ENCODE data around the gene MAOB.

DNA sequence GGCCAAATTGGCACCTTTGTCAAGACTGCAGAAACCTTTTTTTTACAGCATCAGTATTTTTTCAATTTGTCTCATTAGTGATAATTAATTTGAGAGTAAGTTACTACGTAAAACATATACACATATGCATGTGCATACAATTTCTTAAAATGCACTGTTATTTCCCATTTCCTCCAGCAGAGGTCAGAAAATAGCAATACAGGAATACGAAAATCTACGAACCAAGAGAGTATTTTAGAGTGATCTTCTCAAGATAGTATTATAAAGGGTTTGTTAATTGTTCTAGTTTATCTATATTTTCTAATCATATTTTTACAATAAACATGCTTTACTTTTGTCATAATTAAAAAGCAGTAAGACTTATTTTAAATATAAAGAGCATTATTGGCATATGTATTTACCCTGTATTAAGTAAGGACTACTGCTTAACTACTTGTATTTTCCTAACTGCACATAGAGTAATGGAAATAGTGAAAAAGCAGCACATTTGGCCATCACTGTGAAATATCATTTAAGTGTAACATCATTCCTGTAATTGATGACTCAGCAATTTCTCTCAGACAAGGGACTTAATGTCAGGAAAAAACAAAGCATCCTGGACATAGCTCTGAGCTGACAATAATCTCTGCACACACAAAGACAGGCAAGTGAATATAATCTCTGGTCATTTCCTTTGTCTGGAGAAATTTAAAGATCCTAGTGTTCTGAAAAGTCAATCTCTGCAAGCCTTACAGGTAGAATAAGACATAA is 45.6 kb downstream of the MAOB start:
- TF ChIP-seq, protein P1, sequence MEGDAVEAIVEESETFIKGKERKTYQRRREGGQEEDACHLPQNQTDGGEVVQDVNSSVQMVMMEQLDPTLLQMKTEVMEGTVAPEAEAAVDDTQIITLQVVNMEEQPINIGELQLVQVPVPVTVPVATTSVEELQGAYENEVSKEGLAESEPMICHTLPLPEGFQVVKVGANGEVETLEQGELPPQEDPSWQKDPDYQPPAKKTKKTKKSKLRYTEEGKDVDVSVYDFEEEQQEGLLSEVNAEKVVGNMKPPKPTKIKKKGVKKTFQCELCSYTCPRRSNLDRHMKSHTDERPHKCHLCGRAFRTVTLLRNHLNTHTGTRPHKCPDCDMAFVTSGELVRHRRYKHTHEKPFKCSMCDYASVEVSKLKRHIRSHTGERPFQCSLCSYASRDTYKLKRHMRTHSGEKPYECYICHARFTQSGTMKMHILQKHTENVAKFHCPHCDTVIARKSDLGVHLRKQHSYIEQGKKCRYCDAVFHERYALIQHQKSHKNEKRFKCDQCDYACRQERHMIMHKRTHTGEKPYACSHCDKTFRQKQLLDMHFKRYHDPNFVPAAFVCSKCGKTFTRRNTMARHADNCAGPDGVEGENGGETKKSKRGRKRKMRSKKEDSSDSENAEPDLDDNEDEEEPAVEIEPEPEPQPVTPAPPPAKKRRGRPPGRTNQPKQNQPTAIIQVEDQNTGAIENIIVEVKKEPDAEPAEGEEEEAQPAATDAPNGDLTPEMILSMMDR (IDR thresholded peaks at IDR 0.05), result peak; percentile 44 to 77 (median 65)
- no peak for TF ChIP-seq POLR2A (IDR thresholded peaks at IDR 0.05)

Measured in heart left ventricle (tissue), 13 donors.